Measurements from ENCODE around the gene MST1.

Gene MST1

GRCh38 chr3:49656541-49657112 is 32.6 kb downstream of the MST1 start:
- DNase-seq (ENCODE audit: low read depth), result no peak

- DNase-seq (ENCODE audit: low read depth), result no peak
These were observed 33.5 kb downstream of the MST1 start for GRCh38 chr3:49655731-49656285.

GRCh38 chr3:49654955-49655556 is 34.2 kb downstream of the MST1 start:
- no peak for DNase-seq (ENCODE audit: low read depth)

GRCh38 chr3:49654176-49654825 is 35.0 kb downstream of the MST1 start:
- no peak for DNase-seq (ENCODE audit: low read depth)

- no peak for DNase-seq (ENCODE audit: low read depth)
These were observed 35.7 kb downstream of the MST1 start for GRCh38 chr3:49653621-49654020.

- DNase-seq (ENCODE audit: low read depth), result no peak
These were observed 36.3 kb downstream of the MST1 start for GRCh38 chr3:49652903-49653415.

- no peak for DNase-seq (ENCODE audit: low read depth)
These were observed 36.9 kb downstream of the MST1 start for GRCh38 chr3:49652218-49652902.

- no peak for DNase-seq (ENCODE audit: low read depth)
These were observed 38.6 kb downstream of the MST1 start for GRCh38 chr3:49650637-49651036.

GRCh38 chr3:49650177-49650576 is 39.1 kb downstream of the MST1 start:
- DNase-seq (ENCODE audit: low read depth), result no peak

GRCh38 chr3:49649576-49649975 is 39.7 kb downstream of the MST1 start:
- DNase-seq (ENCODE audit: low read depth), result no peak

- DNase-seq (ENCODE audit: low read depth), result no peak
These were observed 40.8 kb downstream of the MST1 start for GRCh38 chr3:49648354-49649019.

- no peak for DNase-seq (ENCODE audit: low read depth)
These were observed 41.5 kb downstream of the MST1 start for GRCh38 chr3:49647741-49648140.

- DNase-seq (ENCODE audit: low read depth), result no peak
These were observed 43.0 kb downstream of the MST1 start for GRCh38 chr3:49646236-49646635.

GRCh38 chr3:49644684-49645083 is 44.6 kb downstream of the MST1 start:
- no peak for DNase-seq (ENCODE audit: low read depth)

GRCh38 chr3:49642708-49643145 is 46.5 kb downstream of the MST1 start:
- DNase-seq (ENCODE audit: low read depth), result no peak

GRCh38 chr3:49641921-49642707 is 47.2 kb downstream of the MST1 start:
- no peak for DNase-seq (ENCODE audit: low read depth)

GRCh38 chr3:49641292-49641691 is 48.0 kb downstream of the MST1 start:
- DNase-seq (ENCODE audit: low read depth), result no peak

- DNase-seq (ENCODE audit: low read depth), result no peak
These were observed 49.7 kb downstream of the MST1 start for GRCh38 chr3:49639551-49639950.

GRCh38 chr3:49638445-49638844 is 50.8 kb downstream of the MST1 start:
- no peak for DNase-seq (ENCODE audit: low read depth)

GRCh38 chr3:49636883-49637609 is 52.2 kb downstream of the MST1 start:
- no peak for DNase-seq (ENCODE audit: low read depth)

Measured in activated gamma-delta T cell treated with anti-CD3 and anti-CD28 coated beads, Interleukin-2, amount 50 U/mL, for 16 hours (primary cell).